HEK293 (cell line): ENCODE results near the gene TSEN2.
"Not testable (repeated sequence)": the region's sequence is repeated elsewhere in the genome, so short reads cannot be mapped to it uniquely, and the experiment has no call there.

ENCODE experiments used
- CTCF ChIP-seq: fragments of 450-650 bp; formaldehyde crosslinking; IDR thresholded peaks from 2 replicates; pipeline ENCODE4 v1.5.1; 2016; ENCODE audit warnings: missing biosample characterization, missing genetic modification characterization
- ZNF449 ChIP-seq: fragments of 450-650 bp; formaldehyde crosslinking; IDR thresholded peaks from 2 replicates; pipeline ENCODE4 v1.5.1; 2017; ENCODE audit warnings: missing biosample characterization, mild to moderate bottlenecking, missing genetic modification characterization, moderate library complexity

GRCh38 chr3:12469222-12469621 lies 15.1 kb upstream of the TSEN2 start:
- TF ChIP-seq CTCF (tag by site-specific recombination); ZNF449: not testable (repeated sequence)
